H1 (cell line): ENCODE measurements around the gene OR10C1. TPM values are rescaled to one million over a fixed set of nuclear protein-coding genes. Genes with fewer than 3 reads are reported as not detected.
A peak's percentile ranks its signal among the peaks of the same experiment; 100 is the strongest.

ENCODE experiments used
- CTCF ChIA-PET: fragments of 300-600 bp; sonication (Branson Sonifier 250); formaldehyde crosslinking; loops from one replicate; lab custom pipeline; 2021; ENCODE audit not compliant: partially characterized antibody; lab: Charles Lee
- POLR2A ChIA-PET: fragments of 300-600 bp; sonication (Branson Sonifier 250); formaldehyde crosslinking; loops from one replicate; lab custom pipeline; 2021; ENCODE audit warnings: inconsistent platforms; ENCODE audit not compliant: partially characterized antibody; lab: Charles Lee
- DNase-seq, 2 experiments: peaks; one replicate each; pipeline versions ENCODE4 v3.0.0 to v3.0.0-alpha.2; 2010 to 2022; ENCODE audit warnings: low spot score in 2 of 2, low read depth in 1 of 2, mixed read lengths in 1 of 2
- FAIRE-seq: peaks from 2 replicates; lab custom pipeline; 2011; peaks lifted over from hg19 to GRCh38; lab: Jason Lieb, UNC
- H2AFZ ChIP-seq: 2 replicates; pipeline ENCODE4 v1.8.1; 2012; ENCODE audit warnings: low read length, inconsistent platforms
- H2AK5ac ChIP-seq: 2 replicates; pipeline ENCODE4 v1.6.1; 2013; ENCODE audit warnings: low read depth, low read length
- H2BK120ac ChIP-seq: replicated peaks from 2 replicates; pipeline ENCODE3; 2013; ENCODE audit warnings: low read depth, low read length, inconsistent platforms
- H2BK12ac ChIP-seq: 2 replicates; pipeline ENCODE4 v1.6.1; 2013; ENCODE audit warnings: low read depth, low read length
- H2BK15ac ChIP-seq: 2 replicates; pipeline ENCODE4 v1.6.1; 2013; ENCODE audit warnings: low read length
- H2BK20ac ChIP-seq: 2 replicates; pipeline ENCODE4 v1.6.1; 2013; ENCODE audit warnings: low read length
- H2BK5ac ChIP-seq: 2 replicates; pipeline ENCODE4 v1.6.1; 2013; ENCODE audit warnings: low read depth, low read length
- H3K14ac ChIP-seq: 2 replicates; pipeline ENCODE4 v1.6.1; 2013; ENCODE audit warnings: inconsistent platforms; ENCODE audit not compliant: insufficient read length
- H3K18ac ChIP-seq: 2 replicates; pipeline ENCODE4 v1.6.1; 2013; ENCODE audit warnings: low read length; ENCODE audit errors: extremely low read depth
- H3K23ac ChIP-seq: 2 replicates; pipeline ENCODE4 v1.6.1; 2013; ENCODE audit warnings: inconsistent platforms; ENCODE audit not compliant: insufficient read length
- H3K23me2 ChIP-seq: 2 replicates; pipeline ENCODE4 v1.6.1; 2013; ENCODE audit warnings: low read depth, low read length
- H3K27ac ChIP-seq: 2 replicates; pipeline ENCODE4 v1.6.1; 2011; ENCODE audit warnings: low read depth, low read length, inconsistent platforms
- H3K27me3 ChIP-seq, 4 experiments: replicated peaks in 1 of 4; 1 replicate in 1 of 4; 2 replicates in 3 of 4; pipeline versions ENCODE4 v1.6.1 to v1.8.1; 2011 to 2013; ENCODE audit warnings: low read length in 3 of 4, mild to moderate bottlenecking in 3 of 4, inconsistent platforms in 2 of 4, mixed read lengths in 2 of 4, moderate library complexity in 1 of 4; ENCODE audit not compliant: control insufficient read depth in 3 of 4, insufficient read depth in 3 of 4; ENCODE audit errors: extremely low read depth in 1 of 4
- H3K36me3 ChIP-seq, 4 experiments: 2 replicates each; pipeline versions ENCODE4 v1.6.1 to v1.8.1; 2011 to 2013; ENCODE audit warnings: mild to moderate bottlenecking in 4 of 4, low read length in 3 of 4, moderate library complexity in 2 of 4, control low read depth in 1 of 4, inconsistent platforms in 1 of 4; ENCODE audit not compliant: insufficient read depth in 4 of 4, control insufficient read depth in 2 of 4
- H3K4ac ChIP-seq: replicated peaks from 2 replicates; pipeline ENCODE3; 2013; ENCODE audit warnings: low read length, low read depth, mixed read lengths, inconsistent platforms; ENCODE audit not compliant: insufficient read length
- H3K4me1 ChIP-seq, 4 experiments: replicated peaks in 1 of 4; 1 replicate in 1 of 4; 2 replicates in 3 of 4; pipeline versions ENCODE4 v1.6.1 to v1.8.1; 2011 to 2013; ENCODE audit warnings: low read length in 3 of 4, inconsistent platforms in 2 of 4, mixed read lengths in 1 of 4; ENCODE audit not compliant: insufficient read depth in 4 of 4, control insufficient read depth in 3 of 4
- H3K4me2 ChIP-seq, 2 experiments: 2 replicates each; pipeline versions ENCODE4 v1.6.1 to v1.8.1; 2011 to 2013; ENCODE audit warnings: low read depth in 2 of 2, low read length in 2 of 2, control low read depth in 1 of 2, inconsistent platforms in 1 of 2, mild to moderate bottlenecking in 1 of 2; ENCODE audit not compliant: insufficient read depth in 1 of 2
- H3K4me3 ChIP-seq, 4 experiments: fragments of 200-600, 300-600 bp in 1 of 4; sonication (generic), shearing (Covaris generic), sonication (Bioruptor Twin) in 1 of 4; 2 replicates each; pipeline versions ENCODE4 v1.5.1 to v1.8.1; 2011 to 2016; ENCODE audit warnings: low read length in 4 of 4, low read depth in 3 of 4, control low read depth in 2 of 4, inconsistent platforms in 2 of 4, mild to moderate bottlenecking in 2 of 4, mixed read lengths in 1 of 4, moderate library complexity in 1 of 4; ENCODE audit not compliant: insufficient read depth in 2 of 4; ENCODE audit errors: extremely low read depth in 1 of 4
- H3K56ac ChIP-seq: replicated peaks from 2 replicates; pipeline ENCODE3; 2013; ENCODE audit warnings: low read depth, mild to moderate bottlenecking, mixed read lengths, low read length, inconsistent platforms; ENCODE audit not compliant: insufficient read length
- H3K79me1 ChIP-seq: 2 replicates; pipeline ENCODE4 v1.6.1; 2013; ENCODE audit warnings: low read depth, low read length, control low read depth
- H3K79me2 ChIP-seq, 2 experiments: 2 replicates each; pipeline versions ENCODE4 v1.6.1 to v1.8.1; 2012 to 2013; ENCODE audit warnings: low read length in 2 of 2, mild to moderate bottlenecking in 2 of 2, inconsistent platforms in 1 of 2; ENCODE audit not compliant: insufficient read depth in 2 of 2, control insufficient read depth in 1 of 2
- H3K9ac ChIP-seq, 4 experiments: replicated peaks in 1 of 4; 1 replicate in 1 of 4; 2 replicates in 3 of 4; pipeline versions ENCODE4 v1.6.1 to v1.8.1; 2011 to 2013; ENCODE audit warnings: low read depth in 3 of 4, low read length in 3 of 4, control low read depth in 2 of 4, mild to moderate bottlenecking in 2 of 4, moderate library complexity in 2 of 4, inconsistent platforms in 1 of 4; ENCODE audit errors: extremely low read depth in 1 of 4
- H3K9me3 ChIP-seq, 2 experiments: 2 replicates each; pipeline versions ENCODE4 v1.6.1 to v1.8.1; 2012 to 2013; ENCODE audit warnings: mild to moderate bottlenecking in 2 of 2, moderate library complexity in 2 of 2, control low read depth in 1 of 2, inconsistent platforms in 1 of 2, low read depth in 1 of 2, low read length in 1 of 2, mixed read lengths in 1 of 2; ENCODE audit not compliant: insufficient read depth in 2 of 2
- H4K20me1 ChIP-seq, 2 experiments: replicated peaks in 1 of 2; 2 replicates each; pipeline versions ENCODE3 to v1.8.1; 2011 to 2013; ENCODE audit warnings: inconsistent platforms in 2 of 2, low read length in 2 of 2, mild to moderate bottlenecking in 1 of 2; ENCODE audit not compliant: insufficient read depth in 2 of 2, control insufficient read depth in 1 of 2
- H4K5ac ChIP-seq: 2 replicates; pipeline ENCODE4 v1.6.1; 2013; ENCODE audit warnings: low read length, low read depth, mixed read lengths, inconsistent platforms; ENCODE audit not compliant: insufficient read length
- H4K8ac ChIP-seq: 2 replicates; pipeline ENCODE4 v1.8.0; 2013; ENCODE audit warnings: mild to moderate bottlenecking, moderate library complexity, low read length, inconsistent platforms; ENCODE audit not compliant: insufficient read depth; ENCODE audit errors: extremely low read depth
- H4K91ac ChIP-seq: replicated peaks from 2 replicates; pipeline ENCODE3; 2013; ENCODE audit warnings: low read length, mixed read lengths, inconsistent platforms; ENCODE audit not compliant: insufficient read length
- CBX8 ChIP-seq: fragments of 300-800, 300-1000 bp; sonication (generic); IDR thresholded peaks from 2 replicates; pipeline ENCODE4 v1.7.1; 2016; ENCODE audit warnings: low read depth, low read length, borderline replicate concordance
- EP300 ChIP-seq, 2 experiments: IDR thresholded peaks; 1 replicate in 1 of 2; 2 replicates in 1 of 2; pipeline ENCODE4 v1.6.1; 2011 to 2012; ENCODE audit warnings: low read depth in 2 of 2, low read length in 2 of 2, mild to moderate bottlenecking in 2 of 2, borderline replicate concordance in 1 of 2, inconsistent platforms in 1 of 2, moderate library complexity in 1 of 2
- GABPA ChIP-seq: IDR thresholded peaks from 2 replicates; pipeline ENCODE4 v1.6.1; 2011; ENCODE audit warnings: mild to moderate bottlenecking, low read length, moderate library complexity, borderline replicate concordance; ENCODE audit not compliant: insufficient read depth
- POLR2AphosphoS5 ChIP-seq: IDR thresholded peaks from 2 replicates; pipeline ENCODE4 v1.6.1; 2011; ENCODE audit warnings: low read depth, low read length
- RNF2 ChIP-seq: fragments of 200-900, 300-1000 bp; sonication (generic); IDR thresholded peaks from 2 replicates; pipeline ENCODE4 v1.7.1; 2016; ENCODE audit warnings: borderline replicate concordance, low read depth, mild to moderate bottlenecking, antibody characterized with exemption, low read length; ENCODE audit not compliant: poor library complexity, severe bottlenecking; ENCODE audit errors: missing control alignments
- SP4 ChIP-seq: IDR thresholded peaks from 2 replicates; pipeline ENCODE4 v1.6.1; 2012; ENCODE audit warnings: low read length, inconsistent platforms
- TEAD4 ChIP-seq: IDR thresholded peaks from 2 replicates; pipeline ENCODE4 v1.6.1; 2012; ENCODE audit warnings: low read depth, low read length, inconsistent platforms, mixed read lengths
- WGBS, 2 experiments: shearing (Covaris generic) in 1 of 2; methylation state at CpG; one replicate each; pipeline versions ENCODE4 v1.1.6 to v1.1.7; 2013 to 2015; ENCODE audit warnings: low lambda C conversion rate in 2 of 2, mixed read lengths in 2 of 2, inconsistent platforms in 1 of 2, low coverage in 1 of 2, missing lambda C conversion rate in 1 of 2; ENCODE audit not compliant: insufficient replicate concordance in 2 of 2, insufficient coverage in 1 of 2, insufficient read length in 1 of 2; ENCODE audit errors: extremely low coverage in 1 of 2, missing lambda C conversion rate in 1 of 2; 5-methylcytosine and 5-hydroxymethylcytosine counted together
- polyA plus RNA-seq, 7 experiments: library from polyadenylated mRNA; depleted of rRNA in 3 of 7; stranded (reverse) in 5 of 7; unstranded in 2 of 7; fragments of >200 nt in 5 of 7; fragments of 200-250 nt in 2 of 7; gene quantifications; 1 replicate in 5 of 7; 2 replicates in 1 of 7; 4 replicates in 1 of 7; pipeline versions ENCODE4 v1.2.1 to v1.2.3, GENCODE V29; 2011 to 2013; ENCODE audit warnings: missing spikeins in 2 of 7, mixed read lengths in 2 of 7
- total RNA-seq: library from RNA; stranded (reverse); fragmentation: NEBNext Ultra II Directional; extraction: Animal tissue kit (Norgen Biotek cat#: 25700); gene quantifications from 2 replicates; pipeline ENCODE4 v1.2.1, GENCODE V29; 2021

The OR10C1 gene
- total and polyA plus RNA-seq, 2 of the 8 experiments (the other 6 are each of a cell fraction or from before 2014, with no cell fraction given): not detected

- H3K23ac ChIP-seq: no peak overlapping the region
- no peaks in the 10 kb centered on the region for H3K4me1 ChIP-seq
- H3K79me2 ChIP-seq: no peaks in the 10 kb centered on the region
- no peak overlapping the region for H4K5ac ChIP-seq
- no peak overlapping the region for H3K4me3 ChIP-seq
- FAIRE-seq (no peak), DNase-seq (no peak)
- H2BK20ac ChIP-seq: no peak overlapping the region
- no peak overlapping the region for H2BK5ac ChIP-seq
- TF ChIP-seq TEAD4 (no peak), CBX8 (no peak), EP300 (IDR thresholded peaks at IDR 0.05; ENCODE audit: borderline replicate concordance in 1 of 2, low read depth in 2 of 2, low read length in 2 of 2) (no peak), RNF2 (no peak), SP4 (no peak), POLR2AphosphoS5 (no peak), GABPA (no peak)
- no peak overlapping the region for H3K18ac ChIP-seq
- no peaks in the 10 kb centered on the region for H4K20me1 ChIP-seq
- no peak overlapping the region for H2BK12ac ChIP-seq
- no peak overlapping the region for H3K14ac ChIP-seq
- no peak overlapping the region for H2BK120ac ChIP-seq
- no peak overlapping the region for H3K4me2 ChIP-seq
- H3K36me3 ChIP-seq: no peaks in the 10 kb centered on the region
- no peak overlapping the region for H4K91ac ChIP-seq
- no peak overlapping the region for H3K56ac ChIP-seq
- H3K9me3 ChIP-seq: no peaks in the 10 kb centered on the region
- CTCF ChIA-PET: interaction anchor here (0.5 to 1.3 kb wide), 2 partner anchors 17 to 71 kb away, joined by 3 read pairs; no protein-coding TSS in a partner anchor
- no peaks in the 10 kb centered on the region for H3K23me2 ChIP-seq
- no peak overlapping the region for H3K27ac ChIP-seq
- no peak overlapping the region for H2AK5ac ChIP-seq
- no peak overlapping the region for H3K4ac ChIP-seq
- no peak overlapping the region for H2BK15ac ChIP-seq
- POLR2A ChIA-PET: no interaction called here
- H3K9ac ChIP-seq: no peak overlapping the region
- H4K8ac ChIP-seq: no peak overlapping the region
- H3K79me1 ChIP-seq: no peaks in the 10 kb centered on the region
- H3K27me3 ChIP-seq: no peaks in the 10 kb centered on the region
- 0 out of 2 replicates have a peak overlapping the region, but pooled peaks have one; percentile 7 for H2AFZ ChIP-seq
- WGBS, 2 experiments: 83% methylated on average over 4 of the region's 4 CpGs; no CpG with 5 or more reads in 1 of the 2 experiments
These were observed 47.5 kb downstream of the OR10C1 start for GRCh38 chr6:29486577-29486976.
